ENCODE results near the gene MED25.

- TF ChIP-seq CTCF (IDR thresholded peaks at IDR 0.05) (no peak), POLR2A (IDR thresholded peaks at IDR 0.05) (no peak), EP300 (IDR thresholded peaks at IDR 0.05) (no peak)
Measured at GRCh38 chr19:49872245-49873128, 54.4 kb downstream of the MED25 start.
